Activated CD8-positive, alpha-beta T cell treated with anti-CD3 and anti-CD28 coated beads for 36 hours (primary cell): ENCODE measurements around the gene RPS6KA5. TPM values are rescaled to one million over a fixed set of nuclear protein-coding genes. Genes with fewer than 3 reads are reported as not detected.

Source experiments
- ATAC-seq: fragments of 200-7000 bp; cut with Tn5 transposase; one replicate; pipeline ENCODE4 v1.10.0; 2021; ENCODE audit warnings: mild to moderate bottlenecking, moderate library complexity
- CTCF ChIA-PET: fragments of 350-600 bp; sonication (Branson Sonifier 250); formaldehyde crosslinking; loops from one replicate; lab custom pipeline; 2021; ENCODE audit warnings: antibody characterized with exemption; lab: Charles Lee
- POLR2A ChIA-PET: fragments of 350-600 bp; sonication (Branson Sonifier 250); formaldehyde crosslinking; loops from one replicate; lab custom pipeline; 2021; ENCODE audit warnings: antibody characterized with exemption; lab: Charles Lee
- DNase-seq: peaks from one replicate; pipeline ENCODE4 v3.0.0-alpha.2; 2020
- H3K27ac Mint-ChIP-seq: one replicate; pipeline ENCODE4 v1.8.0; 2021; ENCODE audit warnings: mild to moderate bottlenecking, mixed read lengths
- H3K27me3 Mint-ChIP-seq: one replicate; pipeline ENCODE4 v1.8.0; 2021; ENCODE audit warnings: mixed read lengths
- H3K36me3 Mint-ChIP-seq: one replicate; pipeline ENCODE4 v1.8.0; 2021; ENCODE audit warnings: low read depth, mixed read lengths
- H3K4me1 Mint-ChIP-seq: one replicate; pipeline ENCODE4 v1.8.0; 2021; ENCODE audit warnings: low read depth, mixed read lengths
- H3K4me3 Mint-ChIP-seq: one replicate; pipeline ENCODE4 v1.8.0; 2021; ENCODE audit warnings: mild to moderate bottlenecking, moderate library complexity, mixed read lengths
- H3K9me3 Mint-ChIP-seq: one replicate; pipeline ENCODE4 v1.8.0; 2021; ENCODE audit warnings: mixed read lengths
- intact Hi-C: fragments of 100-400 bp; cut with micrococcal nuclease; formaldehyde crosslinking; loops from one replicate; pipeline ENCODE4 v1.10.0; 2022
- total RNA-seq, 2 experiments: library from RNA; stranded (reverse); gene quantifications; one replicate each; pipeline ENCODE4 v1.2.3, GENCODE V29; 2021
- TF ChIP-seq, protein P1 (sequence below): fragments of 200-600 bp; IDR thresholded peaks from one replicate; pipeline ENCODE4 v1.8.0; 2022; ENCODE audit warnings: antibody characterized with exemption, mild to moderate bottlenecking

The RPS6KA5 gene
- total RNA-seq, 2 experiments from 2014 or later = 12.8 to 12.9 TPM

DNA sequence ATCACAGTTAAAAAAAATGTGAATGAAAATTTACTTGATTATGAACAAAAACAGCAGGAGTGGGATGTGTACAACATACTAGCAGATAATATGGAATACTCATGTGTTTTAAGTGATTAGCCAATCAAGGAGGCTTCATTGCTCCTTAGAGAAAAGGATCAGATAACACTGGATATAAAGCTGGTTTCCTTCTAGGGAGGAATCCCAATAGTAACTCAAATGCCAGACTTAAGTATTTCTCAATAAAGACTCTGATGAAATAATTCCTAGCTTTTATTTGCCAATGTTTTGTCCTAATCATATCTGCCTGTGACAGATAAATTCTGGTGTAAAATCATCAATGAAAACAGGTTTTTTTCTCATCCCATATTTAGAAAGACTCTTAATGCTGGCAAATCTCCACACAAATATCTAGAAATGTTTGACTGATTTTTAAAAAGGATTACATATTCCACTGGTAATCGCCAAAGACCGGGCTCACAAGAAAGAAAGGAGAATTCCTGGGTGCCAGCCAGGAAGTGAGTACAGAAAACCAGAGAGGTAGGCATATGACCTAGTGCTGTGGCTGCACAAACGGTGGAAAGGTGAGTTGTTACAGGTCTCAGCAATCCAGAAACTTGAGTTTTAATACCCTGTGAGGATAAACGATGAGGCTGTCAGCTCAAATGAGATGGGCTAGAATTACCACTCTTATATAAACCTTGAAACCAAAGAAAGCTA is 135.7 kb downstream of the RPS6KA5 start:
- Mint-ChIP-seq H3K9me3 (no peaks in the 10 kb centered on the region), H3K36me3 (peaks cover 2% of the 10 kb centered on the region), H3K4me1 (peaks cover 2% of the 10 kb centered on the region), H3K4me3 (no peak overlapping the region), H3K27ac (no peak overlapping the region), H3K27me3 (no peaks in the 10 kb centered on the region)
- TF ChIP-seq, protein P1, sequence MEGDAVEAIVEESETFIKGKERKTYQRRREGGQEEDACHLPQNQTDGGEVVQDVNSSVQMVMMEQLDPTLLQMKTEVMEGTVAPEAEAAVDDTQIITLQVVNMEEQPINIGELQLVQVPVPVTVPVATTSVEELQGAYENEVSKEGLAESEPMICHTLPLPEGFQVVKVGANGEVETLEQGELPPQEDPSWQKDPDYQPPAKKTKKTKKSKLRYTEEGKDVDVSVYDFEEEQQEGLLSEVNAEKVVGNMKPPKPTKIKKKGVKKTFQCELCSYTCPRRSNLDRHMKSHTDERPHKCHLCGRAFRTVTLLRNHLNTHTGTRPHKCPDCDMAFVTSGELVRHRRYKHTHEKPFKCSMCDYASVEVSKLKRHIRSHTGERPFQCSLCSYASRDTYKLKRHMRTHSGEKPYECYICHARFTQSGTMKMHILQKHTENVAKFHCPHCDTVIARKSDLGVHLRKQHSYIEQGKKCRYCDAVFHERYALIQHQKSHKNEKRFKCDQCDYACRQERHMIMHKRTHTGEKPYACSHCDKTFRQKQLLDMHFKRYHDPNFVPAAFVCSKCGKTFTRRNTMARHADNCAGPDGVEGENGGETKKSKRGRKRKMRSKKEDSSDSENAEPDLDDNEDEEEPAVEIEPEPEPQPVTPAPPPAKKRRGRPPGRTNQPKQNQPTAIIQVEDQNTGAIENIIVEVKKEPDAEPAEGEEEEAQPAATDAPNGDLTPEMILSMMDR = no peak
- ChIA-PET CTCF (interaction anchor here (1.1 to 1.5 kb wide), 3 partner anchors 17 to 35 kb away, joined by 3 to 7 read pairs (median 3); no protein-coding TSS in a partner anchor), POLR2A (no interaction called here)
- ATAC-seq = no peak
- intact Hi-C loops = no loop called here
- no peak for DNase-seq

DNA sequence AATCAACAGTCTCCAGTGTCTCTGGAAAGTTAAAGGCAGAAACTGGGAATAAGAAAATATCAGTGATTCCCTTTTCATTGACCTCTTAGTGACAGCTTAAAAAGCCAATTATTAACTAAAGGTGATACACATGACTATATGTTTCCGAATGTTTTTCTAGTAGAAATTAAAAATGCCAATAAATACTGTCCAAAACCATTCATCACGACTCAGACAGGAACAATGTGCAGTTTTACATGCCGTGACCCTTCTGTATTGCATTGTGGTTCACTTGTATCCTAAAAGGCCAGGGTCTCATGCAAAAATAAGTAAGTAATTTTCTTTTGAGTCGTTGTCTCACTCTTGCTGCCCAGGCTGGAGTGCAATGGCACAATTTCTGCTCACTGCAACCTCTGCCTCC is 138.3 kb downstream of the RPS6KA5 start:
- no peak for ATAC-seq
- DNase-seq = no peak
- ChIA-PET POLR2A (no interaction called here), CTCF (interaction anchor here (1.0 to 1.8 kb wide), 2 partner anchors 48 to 251 kb away, joined by 3 to 6 read pairs; no protein-coding TSS in a partner anchor)
- Mint-ChIP-seq H3K27ac (no peak overlapping the region), H3K4me1 (no peaks in the 10 kb centered on the region), H3K27me3 (no peaks in the 10 kb centered on the region), H3K36me3 (peaks cover 18% of the 10 kb centered on the region), H3K4me3 (no peak overlapping the region), H3K9me3 (no peaks in the 10 kb centered on the region)
- intact Hi-C loops = no loop called here
- TF ChIP-seq, protein P1 = no peak

DNA sequence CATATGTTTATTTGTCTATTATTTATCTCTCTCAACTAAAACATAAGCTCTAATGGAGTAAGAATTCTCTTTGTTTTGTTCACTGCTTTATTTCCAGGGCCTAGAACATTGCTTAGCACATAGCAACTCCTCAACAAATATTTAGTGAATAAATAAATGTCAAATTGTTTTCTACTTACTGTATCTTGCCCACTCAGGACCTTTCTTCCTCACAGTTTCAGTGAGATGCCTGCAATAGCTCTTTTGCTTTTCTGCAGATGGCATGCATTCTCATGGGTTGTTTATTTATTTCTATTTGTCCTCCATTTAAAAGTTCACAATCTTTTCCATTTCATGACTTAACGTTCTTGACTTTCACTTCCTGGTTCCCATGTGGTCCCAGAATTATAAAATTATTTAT is 149.3 kb downstream of the RPS6KA5 start:
- POLR2A ChIA-PET = no interaction called here
- CTCF ChIA-PET = interaction anchor here (1.3 to 1.7 kb wide), 3 partner anchors 9 to 374 kb away, joined by 4 to 10 read pairs (median 6); no protein-coding TSS in a partner anchor
- TF ChIP-seq, protein P1 = no peak
- Mint-ChIP-seq H3K36me3 (peaks cover 14% of the 10 kb centered on the region), H3K4me3 (no peak overlapping the region), H3K27ac (peak overlapping the region; percentile 46), H3K9me3 (no peaks in the 10 kb centered on the region), H3K27me3 (no peaks in the 10 kb centered on the region), H3K4me1 (peaks cover 15% of the 10 kb centered on the region)
- intact Hi-C loops = no loop called here
- DNase-seq = no peak
- ATAC-seq = no peak

DNA sequence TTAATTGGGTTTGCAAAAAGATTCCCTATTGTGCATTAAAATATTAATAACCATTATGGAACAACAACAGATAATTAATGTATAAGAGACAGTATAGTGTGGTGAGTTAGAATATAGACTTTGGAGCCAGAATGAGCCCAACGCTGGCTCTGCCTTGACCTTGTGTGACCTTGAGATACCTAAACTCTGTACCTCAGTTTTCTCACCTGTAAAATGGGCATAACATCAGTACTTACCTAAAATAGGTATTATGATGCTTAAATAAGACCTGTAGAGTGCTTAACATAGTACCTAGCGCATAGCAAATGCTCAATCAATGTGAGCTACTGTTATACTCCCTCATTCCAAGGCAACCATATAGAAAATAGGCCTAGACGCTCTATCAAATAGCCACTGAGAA is 153.3 kb downstream of the RPS6KA5 start:
- TF ChIP-seq, protein P1 = no peak
- DNase-seq (no peak), ATAC-seq (no peak)
- no peaks in the 10 kb centered on the region for H3K9me3 Mint-ChIP-seq
- peaks cover 22% of the 10 kb centered on the region for H3K4me1 Mint-ChIP-seq
- H3K27ac Mint-ChIP-seq = no peak overlapping the region
- peaks cover 10% of the 10 kb centered on the region for H3K36me3 Mint-ChIP-seq
- CTCF ChIA-PET = interaction anchor here (1.3 to 3.0 kb wide), 2 partner anchors 17 to 266 kb away, joined by 3 to 12 read pairs; no protein-coding TSS in a partner anchor
- intact Hi-C loops = loop anchor here (5.0 to 10.0 kb wide), 3 partner anchors 60 to 378 kb away; no protein-coding TSS in a partner anchor
- POLR2A ChIA-PET = interaction anchor here (1.6 kb wide), 1 partner anchor 153 kb away, joined by 3 read pairs; the partner anchor contains the start of gene RPS6KA5
- no peaks in the 10 kb centered on the region for H3K27me3 Mint-ChIP-seq
- no peak overlapping the region for H3K4me3 Mint-ChIP-seq

DNA sequence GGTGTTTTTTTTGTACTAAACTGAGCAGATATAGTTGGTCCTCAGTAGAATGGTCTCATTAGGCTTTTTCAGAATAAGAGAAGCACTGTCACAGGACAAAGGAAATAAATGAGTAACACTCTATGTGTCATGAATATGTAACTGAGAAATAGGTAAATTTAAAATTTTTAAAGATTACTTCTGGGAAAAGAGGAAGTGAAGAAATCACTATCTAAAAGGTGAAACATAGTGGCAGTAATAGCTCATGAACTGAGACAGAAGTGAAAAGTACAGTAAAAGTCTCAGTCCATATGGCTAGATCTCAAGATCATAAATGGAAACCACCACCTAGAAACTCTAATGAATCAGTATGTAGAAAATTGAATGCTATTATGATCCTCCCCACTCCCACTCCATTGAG is 154.9 kb downstream of the RPS6KA5 start:
- Mint-ChIP-seq H3K27me3 (no peaks in the 10 kb centered on the region), H3K9me3 (no peaks in the 10 kb centered on the region), H3K27ac (peak overlapping the region; percentile 79), H3K36me3 (peaks cover 7% of the 10 kb centered on the region), H3K4me1 (peaks cover 19% of the 10 kb centered on the region), H3K4me3 (no peak overlapping the region)
- CTCF ChIA-PET = interaction anchor here (1.0 to 7.4 kb wide), 5 partner anchors 10 to 270 kb away, joined by 3 to 175 read pairs (median 6); no protein-coding TSS in a partner anchor
- DNase-seq = no peak
- POLR2A ChIA-PET = interaction anchor here (0.7 to 1.4 kb wide), 3 partner anchors 18 to 300 kb away, joined by 3 to 4 read pairs (median 3); no protein-coding TSS in a partner anchor
- peak; percentile 81 for ATAC-seq
- intact Hi-C loops = loop anchor here (5.0 to 10.0 kb wide), 3 partner anchors 62 to 379 kb away; no protein-coding TSS in a partner anchor
- TF ChIP-seq, protein P1 = no peak
